SKM-1 (cell line): ENCODE measurements around the gene AJM1.
"Not testable (repeated sequence)": the region's sequence is repeated elsewhere in the genome, so short reads cannot be mapped to it uniquely, and the experiment has no call there.

Experiments used
- DNase-seq: peaks from one replicate; lab custom pipeline; 2025; ENCODE audit not compliant: unreplicated experiment; lab: John Stamatoyannopoulos, UW

Gene AJM1

GRCh38 chr9:136842380-136842948 lies at the start of gene AJM1:
Gene AJM1 (plus strand): TSS chr9:136842478. CDS start chr9:136844415, 1,937 bp downstream.
- peak; percentile 39 for DNase-seq

GRCh38 chr9:136793086-136793946 lies 49.0 kb upstream of the AJM1 start:
- no peak for DNase-seq

DNA sequence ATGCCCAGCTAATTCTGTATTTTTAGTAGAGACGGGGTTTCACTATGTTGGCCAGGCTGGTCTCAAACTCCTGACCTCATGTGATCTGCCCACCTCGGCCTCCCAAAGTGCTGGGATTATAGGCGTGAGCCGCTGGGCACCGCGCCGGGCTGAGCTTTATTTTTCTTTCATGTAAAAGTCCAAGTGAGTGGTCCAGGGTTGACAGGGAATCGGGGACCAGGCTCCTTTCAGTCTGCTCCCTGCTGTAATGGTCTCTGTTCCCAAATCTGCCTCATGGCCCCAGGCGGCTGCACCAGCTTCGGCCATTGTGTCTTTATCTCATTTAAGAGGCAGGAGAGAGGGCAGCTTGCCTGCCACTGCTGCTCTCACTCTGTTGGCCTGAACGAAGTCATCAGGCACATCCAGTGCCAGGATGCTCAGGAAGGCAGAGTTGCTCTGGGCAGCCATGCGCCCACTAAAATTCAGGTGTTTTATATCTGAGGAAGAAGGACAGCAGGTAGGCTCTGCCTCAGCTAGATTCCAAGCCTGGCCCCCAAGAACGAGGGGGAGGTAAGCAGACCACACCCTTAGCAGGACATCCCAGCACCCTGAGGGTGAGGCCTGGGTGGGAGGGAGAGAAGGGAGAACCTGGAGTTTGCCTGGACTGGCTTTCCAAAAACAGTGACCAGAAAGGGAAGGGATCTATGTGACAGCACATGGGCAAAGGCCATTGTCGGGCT lies 47.8 kb upstream of the AJM1 start:
- DNase-seq, result no peak

- DNase-seq, result no peak
These were observed 47.3 kb upstream of the AJM1 start for GRCh38 chr9:136795000-136795348.

DNA sequence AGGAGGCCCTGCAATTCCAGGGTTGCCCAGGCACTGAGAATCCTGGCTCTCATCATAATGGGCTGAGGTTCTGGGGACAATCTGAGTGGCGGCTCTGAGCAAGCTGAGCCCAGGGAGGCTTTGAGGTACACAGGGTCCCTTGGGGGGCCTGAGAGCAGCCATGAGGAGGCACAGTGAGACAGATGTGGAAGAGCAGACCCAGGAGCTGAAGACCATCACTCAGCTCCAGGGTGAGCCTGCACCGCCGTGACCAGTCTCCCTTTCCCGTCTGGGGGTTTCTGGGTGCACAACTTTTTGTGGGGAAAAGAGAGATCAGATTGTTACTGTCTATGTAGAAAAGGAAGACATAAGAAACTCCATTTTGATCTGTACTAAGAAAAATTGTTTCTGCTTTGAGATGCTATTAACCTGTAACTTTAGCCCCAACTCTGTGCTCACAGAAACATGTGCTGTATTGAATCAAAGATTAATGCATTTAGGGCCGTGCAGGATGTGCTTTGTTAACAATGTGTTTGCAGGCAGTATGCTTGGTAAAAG lies 46.0 kb upstream of the AJM1 start, which contains the start of gene CCDC183:
CCDC183 (plus strand) TSS at position 101 of the 537 bp plus-strand sequence; CDS start at position 161, 60 bp downstream.
- no peak for DNase-seq

DNA sequence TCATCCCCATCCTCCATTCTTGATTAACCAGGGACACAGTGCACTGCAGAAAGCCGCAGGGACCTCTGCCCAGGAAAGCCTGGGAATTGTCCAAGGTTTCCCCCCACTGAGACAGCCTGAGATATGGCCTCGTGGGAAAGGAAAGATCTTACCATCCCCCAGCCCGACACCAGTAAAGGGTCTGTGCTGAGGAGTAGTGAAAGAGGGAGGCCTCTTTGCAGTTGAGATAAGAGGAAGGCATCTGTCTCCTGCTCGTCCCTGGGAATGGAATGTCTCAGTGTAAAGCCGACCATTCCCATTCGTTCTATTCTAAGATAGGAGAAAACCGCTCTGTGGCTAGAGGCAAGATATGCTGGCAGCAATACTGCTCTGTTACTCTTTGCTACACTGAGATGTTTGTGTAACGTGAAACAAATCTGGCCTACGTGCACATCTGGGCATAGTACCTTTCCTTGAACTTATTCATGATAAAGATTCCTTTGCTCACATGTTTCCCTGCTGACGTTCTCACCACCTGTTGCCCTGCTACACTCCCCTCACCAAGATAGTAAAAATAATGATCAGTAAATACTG lies 45.4 kb upstream of the AJM1 start:
- DNase-seq, result not testable (repeated sequence)

DNA sequence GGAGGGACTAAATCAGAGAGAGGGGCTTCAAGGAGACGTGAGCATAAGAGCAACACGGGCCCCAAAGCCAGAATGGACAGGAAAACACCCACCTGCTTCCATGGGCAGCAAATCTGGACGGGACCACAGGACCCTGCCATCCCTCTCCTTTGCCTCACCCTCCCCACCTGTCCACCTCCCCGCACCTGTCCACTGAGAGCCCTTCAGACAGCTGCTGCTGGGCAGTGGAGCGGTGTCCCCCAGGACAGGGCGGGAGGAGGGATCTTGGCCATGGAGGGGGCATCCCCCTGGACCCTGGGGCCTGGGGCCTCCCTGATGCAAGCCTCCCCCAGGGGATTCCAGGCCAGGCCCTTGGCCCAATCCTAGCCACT lies 43.6 kb upstream of the AJM1 start:
- no peak for DNase-seq

DNA sequence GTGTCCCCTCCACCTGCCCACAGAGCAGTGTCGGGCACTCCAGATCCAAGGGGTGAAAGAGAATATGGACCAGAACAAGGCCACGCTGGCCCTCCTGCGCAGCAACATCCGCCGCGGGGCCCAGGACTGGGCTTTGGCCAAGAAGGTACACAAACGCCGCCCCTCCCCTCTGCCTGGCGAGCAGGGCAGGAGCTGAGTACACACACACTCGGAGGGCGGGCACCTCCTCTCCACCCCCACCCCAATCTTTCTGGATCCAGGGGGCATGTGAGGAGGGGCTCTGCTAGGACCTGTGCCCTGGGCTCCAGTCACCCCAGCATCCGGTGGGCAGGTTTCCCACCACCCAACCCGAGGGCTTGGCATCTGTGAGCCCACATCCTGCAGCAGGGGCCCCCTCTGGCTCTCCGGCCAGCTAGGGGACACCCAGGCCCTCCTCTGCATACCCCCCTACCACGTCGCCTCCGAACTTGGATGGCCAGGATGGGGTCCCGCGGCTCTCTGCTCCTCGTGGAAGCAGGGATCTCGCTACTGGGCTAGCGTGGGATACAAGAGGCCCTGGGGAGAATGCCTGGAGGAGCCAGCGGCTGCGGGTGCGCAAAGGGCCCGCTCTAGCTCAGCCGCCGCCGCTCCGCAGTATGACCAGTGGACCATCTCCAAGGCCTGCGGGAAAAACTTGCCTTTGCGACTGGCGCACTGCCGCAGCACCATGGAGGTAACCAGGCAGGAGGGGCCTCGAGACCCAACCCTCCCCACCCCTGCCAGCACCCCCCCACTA lies 43.0 kb upstream of the AJM1 start:
- DNase-seq, result no peak

GRCh38 chr9:136799854-136800657 lies 42.2 kb upstream of the AJM1 start:
- DNase-seq, result peak; percentile 25

DNA sequence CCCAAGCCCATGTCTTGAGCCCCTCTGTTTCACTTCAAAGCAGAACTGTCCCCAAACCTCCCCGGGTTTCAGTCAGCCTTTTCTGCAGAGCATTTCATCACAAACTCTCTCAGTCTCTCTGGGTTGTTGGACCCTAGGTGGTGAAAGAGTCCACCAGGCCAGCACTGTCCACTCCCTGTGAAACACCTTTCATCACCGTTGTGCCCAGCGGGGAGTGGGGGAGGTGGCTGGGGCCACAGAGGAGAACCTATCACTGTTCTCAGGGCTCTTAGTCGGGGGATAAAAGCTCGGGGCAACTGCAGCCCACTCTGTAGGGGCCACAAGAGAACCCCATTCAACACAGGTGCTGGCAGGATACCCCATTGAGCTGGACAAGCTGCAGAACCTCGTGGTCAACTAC lies 40.0 kb upstream of the AJM1 start:
- no peak for DNase-seq

GRCh38 chr9:136803009-136803550 lies 39.2 kb upstream of the AJM1 start:
- not testable (repeated sequence) for DNase-seq

- no peak for DNase-seq
These were observed 38.4 kb upstream of the AJM1 start for GRCh38 chr9:136803551-136804508.

DNA sequence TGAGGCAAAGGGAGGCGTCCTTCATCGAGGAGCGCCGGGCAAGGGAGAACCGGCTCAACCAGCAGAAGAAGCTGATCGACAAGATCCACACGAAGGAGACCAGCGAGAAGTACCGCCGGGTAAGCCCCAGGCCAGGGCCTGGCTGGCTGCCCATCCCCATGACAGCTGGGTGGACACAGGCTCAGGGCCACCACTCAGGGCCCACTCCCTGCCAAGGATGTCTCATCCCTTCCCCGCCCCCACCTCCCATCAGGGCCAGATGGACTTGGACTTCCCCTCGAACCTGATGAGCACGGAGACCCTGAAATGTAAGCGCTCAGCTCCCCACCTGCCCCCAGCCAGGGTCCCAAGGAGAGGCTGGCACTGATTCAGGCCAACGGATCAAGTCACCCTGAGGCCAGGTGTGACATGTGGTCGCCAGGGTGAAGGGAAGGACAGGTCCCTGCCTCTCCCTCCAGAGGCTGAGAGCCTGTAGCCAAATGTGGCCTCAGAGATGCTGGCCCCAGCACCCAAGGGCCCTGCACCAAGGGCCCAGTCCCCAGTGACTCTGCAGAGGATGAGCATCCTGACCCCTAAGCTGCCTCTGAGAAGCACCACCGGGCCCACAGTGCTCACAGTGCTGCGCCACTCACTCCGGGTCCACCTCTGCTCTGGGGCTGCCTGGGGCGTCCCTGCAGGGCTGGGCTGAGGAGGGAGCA lies 37.6 kb upstream of the AJM1 start:
- no peak for DNase-seq

- no peak for DNase-seq
These were observed 37.0 kb upstream of the AJM1 start for GRCh38 chr9:136805207-136805740.

DNA sequence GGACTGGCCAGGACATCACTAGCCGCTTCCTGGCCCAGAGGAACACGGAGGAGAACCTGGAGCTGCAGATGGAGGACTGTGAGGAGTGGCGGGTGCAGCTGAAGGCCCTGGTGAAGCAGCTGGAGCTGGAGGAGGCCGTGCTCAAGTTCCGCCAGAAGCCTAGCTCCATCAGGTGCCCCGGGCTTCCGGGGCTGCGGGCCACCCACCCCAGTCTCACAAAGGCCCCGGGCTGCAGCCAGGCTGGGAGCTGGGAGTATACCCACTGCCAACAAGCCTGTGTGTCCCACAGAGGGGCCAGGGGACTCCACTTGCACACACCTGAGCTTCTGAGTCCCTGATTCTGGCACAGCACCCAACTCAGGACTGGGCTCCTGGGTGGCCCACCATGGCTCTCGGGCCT lies 36.2 kb upstream of the AJM1 start:
- DNase-seq, result no peak

DNA sequence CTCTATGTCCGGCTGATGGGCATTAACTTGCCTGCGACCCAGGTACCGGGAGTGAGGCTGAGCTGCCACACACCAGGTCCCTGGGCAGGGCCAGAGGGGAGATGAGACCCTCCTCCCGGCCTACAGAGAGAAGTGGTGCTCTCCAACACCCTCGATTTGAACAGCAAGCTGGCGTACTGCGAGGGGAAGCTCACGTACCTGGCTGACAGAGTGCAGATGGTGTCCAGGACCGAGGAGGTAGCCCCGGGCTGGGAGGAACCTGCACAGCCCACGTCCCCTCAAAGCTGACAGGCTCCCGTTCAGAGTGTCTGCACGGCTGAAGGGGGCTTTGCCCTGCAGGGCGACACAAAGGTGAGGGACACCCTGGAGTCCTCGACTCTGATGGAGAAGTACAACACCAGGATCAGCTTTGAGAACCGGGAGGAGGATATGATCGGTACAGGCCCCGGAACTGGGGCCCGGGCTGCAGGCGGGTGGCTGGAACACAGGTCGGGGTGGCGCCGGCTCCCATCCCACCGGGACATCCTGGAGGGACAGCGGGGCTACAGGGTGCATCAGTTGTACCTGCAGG lies 35.6 kb upstream of the AJM1 start:
- DNase-seq, result no peak
